GM18519 (cell line): Measurements from ENCODE around the gene NLGN1.

Experiments
- ATAC-seq: cut with Tn5 transposase; IDR thresholded peaks from one replicate; pipeline ENCODE4 v1.9.1; 2021; ENCODE audit warnings: mild to moderate bottlenecking, moderate library complexity; ENCODE audit not compliant: unreplicated experiment, low FRiP score

The NLGN1 gene

DNA sequence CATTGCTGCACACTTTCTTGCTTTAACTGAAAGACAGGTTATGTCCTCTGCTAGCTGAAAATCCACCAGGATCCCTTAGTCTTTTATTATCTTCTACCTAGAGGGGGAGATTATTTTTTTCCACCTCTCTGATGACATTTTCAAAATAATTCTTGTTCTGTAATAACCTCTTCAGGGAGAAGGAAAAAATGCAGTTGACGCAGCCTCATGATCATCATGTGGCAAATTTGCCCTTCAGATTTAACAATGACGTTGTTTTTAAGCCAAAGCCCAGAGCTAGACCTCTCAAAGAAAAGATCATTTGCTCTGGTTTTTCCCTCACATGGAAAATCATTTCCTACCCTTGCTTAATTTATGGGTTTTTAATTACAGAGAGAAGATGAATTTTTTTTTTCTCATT lies 724.9 kb downstream of the NLGN1 start:
- no peak for ATAC-seq

- no peak for ATAC-seq
Measured at GRCh38 chr3:174125267-174125824, 727.8 kb downstream of the NLGN1 start.

- no peak for ATAC-seq
Measured at GRCh38 chr3:174126990-174127758, 729.6 kb downstream of the NLGN1 start.

- ATAC-seq, result no peak
Measured at GRCh38 chr3:174132006-174132405, 734.5 kb downstream of the NLGN1 start.

GRCh38 chr3:174132421-174133042 lies 735.0 kb downstream of the NLGN1 start:
- no peak for ATAC-seq

GRCh38 chr3:174146008-174146407 lies 748.5 kb downstream of the NLGN1 start:
- ATAC-seq, result no peak

GRCh38 chr3:174147798-174148197 lies 750.3 kb downstream of the NLGN1 start:
- no peak for ATAC-seq

DNA sequence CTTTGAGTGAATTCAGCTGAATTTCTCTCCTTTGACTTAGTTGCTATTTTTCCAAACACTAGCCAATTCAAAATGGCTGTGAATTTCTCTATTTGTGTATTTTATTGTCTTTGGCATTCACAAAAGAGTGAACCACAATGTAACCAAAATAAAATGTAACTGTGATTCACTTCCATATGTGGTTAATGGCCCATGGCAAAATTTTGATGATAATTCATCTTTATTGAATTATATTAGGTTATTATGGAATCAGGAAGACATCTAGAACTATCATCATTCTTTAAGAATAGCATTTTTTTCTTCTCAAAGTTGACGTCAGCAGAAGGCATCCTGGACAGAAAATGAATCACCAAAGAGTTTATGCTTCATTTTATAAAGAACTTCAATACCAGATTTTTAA lies 756.3 kb downstream of the NLGN1 start:
- ATAC-seq, result no peak

GRCh38 chr3:174156200-174156599 lies 758.7 kb downstream of the NLGN1 start:
- no peak for ATAC-seq

- no peak for ATAC-seq
Measured at GRCh38 chr3:174158674-174159073, 761.1 kb downstream of the NLGN1 start.

- ATAC-seq, result no peak
Measured at GRCh38 chr3:174159604-174160003, 762.1 kb downstream of the NLGN1 start.

- ATAC-seq, result no peak
Measured at GRCh38 chr3:174162550-174162949, 765.0 kb downstream of the NLGN1 start.

DNA sequence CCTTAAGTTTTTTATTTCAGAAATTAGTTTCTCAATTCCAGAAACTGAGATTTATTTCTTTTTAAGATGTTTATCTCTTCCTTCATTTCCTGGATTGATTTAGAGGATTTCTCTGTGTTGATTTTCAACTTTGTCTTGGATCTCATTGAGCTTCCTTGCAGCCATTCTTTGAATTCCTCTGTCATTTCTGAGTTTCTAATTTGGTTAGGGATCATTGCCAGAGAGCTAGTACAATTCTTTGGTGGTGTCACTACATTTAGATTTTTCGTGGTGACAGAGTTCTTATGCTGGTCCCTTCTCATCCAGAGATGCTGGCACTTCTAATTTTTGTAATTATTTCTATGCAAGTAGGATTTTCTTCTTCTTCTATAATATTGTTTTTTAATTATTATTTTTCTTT lies 770.5 kb downstream of the NLGN1 start:
- ATAC-seq, result no peak

GRCh38 chr3:174168538-174169254 lies 771.2 kb downstream of the NLGN1 start:
- no peak for ATAC-seq

DNA sequence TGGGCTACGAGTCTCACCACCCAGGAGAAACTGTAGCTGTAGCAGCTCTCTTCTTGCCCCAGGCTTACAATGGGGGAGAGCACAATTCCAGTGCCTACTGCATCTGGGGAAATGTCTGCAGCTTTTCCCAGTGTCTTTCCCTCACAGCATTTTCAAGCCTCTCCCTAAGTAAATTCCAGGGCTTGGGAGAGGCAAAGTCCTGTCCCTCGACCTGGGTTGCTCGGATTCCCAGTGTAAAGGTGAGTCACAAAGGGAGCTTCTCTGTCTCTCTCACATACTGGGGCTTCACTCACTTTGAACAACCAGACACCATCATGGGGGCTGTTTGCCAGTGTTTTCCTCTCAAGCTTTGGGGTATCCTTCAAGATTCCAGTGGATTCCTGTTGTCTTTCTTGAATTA lies 772.2 kb downstream of the NLGN1 start:
- ATAC-seq, result no peak

- ATAC-seq, result no peak
Measured at GRCh38 chr3:174170248-174170647, 772.7 kb downstream of the NLGN1 start.

DNA sequence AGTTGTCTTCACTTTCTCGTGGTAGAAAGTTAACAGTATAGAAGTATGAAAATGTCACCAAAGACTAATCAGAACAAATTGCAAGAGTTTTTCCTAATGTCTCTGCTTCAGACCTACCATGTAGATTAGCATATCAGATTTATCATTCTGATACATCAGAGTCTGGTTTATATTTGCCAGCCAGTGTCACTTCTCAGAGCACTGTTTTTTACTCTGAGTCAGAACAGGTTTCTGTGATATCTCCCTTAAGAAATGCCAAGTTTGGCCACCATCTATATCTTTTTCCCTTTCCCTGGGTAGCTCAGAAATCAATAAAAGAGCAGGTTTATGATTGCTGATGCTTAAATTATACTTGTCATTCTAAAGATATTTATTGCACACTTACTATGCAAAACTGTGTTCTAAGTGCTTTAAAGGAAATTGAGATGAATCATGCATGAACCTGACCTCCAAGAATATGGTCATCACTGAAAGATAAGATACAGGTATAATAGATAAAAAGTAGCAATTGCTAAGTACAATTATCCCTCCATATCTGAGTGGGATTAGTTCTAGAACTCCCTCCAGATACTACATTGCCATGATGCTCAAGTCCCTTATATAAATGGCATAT lies 788.9 kb downstream of the NLGN1 start:
- no peak for ATAC-seq

- ATAC-seq, result no peak
Measured at GRCh38 chr3:174191380-174191779, 793.8 kb downstream of the NLGN1 start.

- no peak for ATAC-seq
Measured at GRCh38 chr3:174191895-174192294, 794.4 kb downstream of the NLGN1 start.

- no peak for ATAC-seq
Measured at GRCh38 chr3:174192471-174192870, 794.9 kb downstream of the NLGN1 start.

DNA sequence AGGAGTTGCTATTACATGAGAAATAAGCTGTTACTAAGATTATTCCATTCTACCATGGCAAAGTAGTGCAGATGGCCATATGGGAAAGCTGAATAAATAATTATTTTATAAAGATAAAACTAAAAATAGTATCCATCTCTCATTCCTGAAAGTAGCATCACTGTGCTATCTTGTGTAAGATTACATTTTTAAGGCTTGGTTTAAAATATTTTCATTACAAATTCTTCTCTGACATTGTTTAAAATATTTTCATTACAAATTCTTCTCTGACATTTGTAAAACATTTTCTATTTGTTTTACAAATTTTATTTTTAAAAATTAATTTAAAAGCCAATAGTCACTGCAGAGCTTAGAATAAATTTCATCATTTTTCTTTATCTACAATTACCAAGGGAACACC lies 796.1 kb downstream of the NLGN1 start:
- ATAC-seq, result no peak
